ENCODE data around the gene TMEM219.

DNA sequence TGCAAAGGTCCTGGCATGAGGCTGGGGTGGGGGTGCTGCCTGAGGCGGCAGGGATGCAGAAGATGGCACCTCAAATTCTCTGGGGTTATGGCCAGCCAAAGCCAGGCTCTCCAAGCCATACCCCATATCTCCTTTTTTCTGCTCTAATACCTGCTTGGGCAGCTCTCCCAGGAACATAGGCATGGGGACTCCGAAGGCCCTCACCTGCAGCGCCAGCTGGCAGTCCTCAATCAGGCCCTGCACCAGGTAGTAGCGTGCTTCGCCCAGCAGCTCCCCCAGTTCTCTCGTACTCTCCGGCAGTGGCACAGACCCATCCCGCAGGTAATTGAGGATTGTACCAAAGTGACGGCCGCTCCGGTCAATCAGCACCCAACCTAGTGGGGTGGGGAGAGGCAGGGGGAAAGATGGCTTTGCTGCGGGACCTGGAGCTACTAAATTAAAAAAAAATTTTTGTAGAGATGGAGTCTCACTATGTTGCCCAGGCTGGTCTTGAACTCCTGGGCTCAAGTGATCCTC, 38.8 kb upstream of the TMEM219 start:
- TF ChIP-seq, protein P1, sequence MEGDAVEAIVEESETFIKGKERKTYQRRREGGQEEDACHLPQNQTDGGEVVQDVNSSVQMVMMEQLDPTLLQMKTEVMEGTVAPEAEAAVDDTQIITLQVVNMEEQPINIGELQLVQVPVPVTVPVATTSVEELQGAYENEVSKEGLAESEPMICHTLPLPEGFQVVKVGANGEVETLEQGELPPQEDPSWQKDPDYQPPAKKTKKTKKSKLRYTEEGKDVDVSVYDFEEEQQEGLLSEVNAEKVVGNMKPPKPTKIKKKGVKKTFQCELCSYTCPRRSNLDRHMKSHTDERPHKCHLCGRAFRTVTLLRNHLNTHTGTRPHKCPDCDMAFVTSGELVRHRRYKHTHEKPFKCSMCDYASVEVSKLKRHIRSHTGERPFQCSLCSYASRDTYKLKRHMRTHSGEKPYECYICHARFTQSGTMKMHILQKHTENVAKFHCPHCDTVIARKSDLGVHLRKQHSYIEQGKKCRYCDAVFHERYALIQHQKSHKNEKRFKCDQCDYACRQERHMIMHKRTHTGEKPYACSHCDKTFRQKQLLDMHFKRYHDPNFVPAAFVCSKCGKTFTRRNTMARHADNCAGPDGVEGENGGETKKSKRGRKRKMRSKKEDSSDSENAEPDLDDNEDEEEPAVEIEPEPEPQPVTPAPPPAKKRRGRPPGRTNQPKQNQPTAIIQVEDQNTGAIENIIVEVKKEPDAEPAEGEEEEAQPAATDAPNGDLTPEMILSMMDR (tag by site-specific recombination; IDR thresholded peaks at IDR 0.05), result no peak
- no peak for TF ChIP-seq ZBTB44 (tag by site-specific recombination; IDR thresholded peaks at IDR 0.05)

Data from HEK293 (cell line).